Mesenchymal stem cell (in vitro differentiated cells and primary cell): Measurements from ENCODE around the gene ADAM17.

Experiments used
- DNase-seq: peaks from one replicate; pipeline ENCODE4 v3.0.0-alpha.2; 2013
- H2AFZ ChIP-seq: one replicate; pipeline ENCODE4 v1.6.1; 2013; ENCODE audit warnings: low read depth, mild to moderate bottlenecking, control low read depth, inconsistent platforms, low read length, moderate library complexity
- H2AK5ac ChIP-seq: 2 replicates; pipeline ENCODE4 v1.6.1; 2013; ENCODE audit warnings: low read length, moderate library complexity, mild to moderate bottlenecking, inconsistent platforms; ENCODE audit not compliant: severe bottlenecking
- H2BK120ac ChIP-seq: one replicate; pipeline ENCODE4 v1.6.1; 2013; ENCODE audit warnings: low read depth, mild to moderate bottlenecking, inconsistent platforms, low read length, moderate library complexity
- H2BK12ac ChIP-seq, 2 experiments: one replicate each; pipeline ENCODE4 v1.6.1; 2013; ENCODE audit warnings: inconsistent platforms in 2 of 2, low read length in 2 of 2, mild to moderate bottlenecking in 2 of 2, moderate library complexity in 2 of 2, control low read depth in 1 of 2
- H2BK15ac ChIP-seq: one replicate; pipeline ENCODE4 v1.6.1; 2013; ENCODE audit warnings: mild to moderate bottlenecking, low read depth, inconsistent platforms; ENCODE audit not compliant: poor library complexity, severe bottlenecking
- H2BK5ac ChIP-seq: 2 replicates; pipeline ENCODE4 v1.6.1; 2013; ENCODE audit warnings: low read depth, mild to moderate bottlenecking, low read length, control low read depth, inconsistent platforms; ENCODE audit not compliant: poor library complexity, severe bottlenecking
- H3K14ac ChIP-seq, 2 experiments: one replicate each; pipeline ENCODE4 v1.6.1; 2013; ENCODE audit warnings: inconsistent platforms in 2 of 2, low read length in 2 of 2, control low read depth in 1 of 2, mild to moderate bottlenecking in 1 of 2, moderate library complexity in 1 of 2
- H3K18ac ChIP-seq, 2 experiments: one replicate each; pipeline ENCODE4 v1.6.1; 2013; ENCODE audit warnings: inconsistent platforms in 2 of 2, low read length in 2 of 2, control low read depth in 1 of 2, low read depth in 1 of 2, mild to moderate bottlenecking in 1 of 2
- H3K23ac ChIP-seq, 2 experiments: one replicate each; pipeline ENCODE4 v1.6.1; 2013; ENCODE audit warnings: inconsistent platforms in 2 of 2, low read length in 2 of 2, mild to moderate bottlenecking in 2 of 2, moderate library complexity in 2 of 2, control low read depth in 1 of 2
- H3K27ac ChIP-seq: 2 replicates; pipeline ENCODE4 v1.5.1; 2013; ENCODE audit warnings: mild to moderate bottlenecking, moderate library complexity, low read length, control low read depth, inconsistent platforms; ENCODE audit not compliant: poor library complexity, severe bottlenecking
- H3K27me3 ChIP-seq, 2 experiments: 2 replicates each; pipeline versions ENCODE4 v1.6.1 to v1.7.0; 2013; ENCODE audit warnings: low read length in 2 of 2, mild to moderate bottlenecking in 2 of 2, moderate library complexity in 2 of 2, control low read depth in 1 of 2, inconsistent platforms in 1 of 2; ENCODE audit not compliant: control insufficient read depth in 1 of 2, insufficient read depth in 1 of 2
- H3K36me3 ChIP-seq, 2 experiments: 2 replicates each; pipeline versions ENCODE4 v1.6.1 to v1.7.0; 2013; ENCODE audit warnings: low read length in 2 of 2, control low read depth in 1 of 2, inconsistent platforms in 1 of 2, low read depth in 1 of 2, mild to moderate bottlenecking in 1 of 2; ENCODE audit not compliant: insufficient read depth in 2 of 2, control insufficient read depth in 1 of 2
- H3K4ac ChIP-seq, 2 experiments: one replicate each; pipeline ENCODE4 v1.6.1; 2013; ENCODE audit warnings: inconsistent platforms in 2 of 2, low read length in 2 of 2, mild to moderate bottlenecking in 2 of 2, moderate library complexity in 2 of 2, control low read depth in 1 of 2, low read depth in 1 of 2
- H3K4me1 ChIP-seq: 2 replicates; pipeline ENCODE4 v1.6.1; 2013; ENCODE audit warnings: low read depth, low read length, control low read depth; ENCODE audit not compliant: control insufficient read depth, insufficient read depth
- H3K4me2 ChIP-seq: 2 replicates; pipeline ENCODE4 v1.6.1; 2013; ENCODE audit warnings: low read length, mild to moderate bottlenecking, inconsistent platforms; ENCODE audit not compliant: poor library complexity, severe bottlenecking
- H3K4me3 ChIP-seq, 2 experiments: 2 replicates each; pipeline versions ENCODE4 v1.5.1 to v1.7.0; 2013; ENCODE audit warnings: low read length in 2 of 2, mild to moderate bottlenecking in 2 of 2, control low read depth in 1 of 2, low read depth in 1 of 2; ENCODE audit not compliant: insufficient read depth in 1 of 2
- H3K79me1 ChIP-seq: replicated peaks from 2 replicates; pipeline ENCODE4 v1.6.1; 2013; ENCODE audit warnings: mild to moderate bottlenecking, control low read depth, low read length, inconsistent platforms; ENCODE audit not compliant: poor library complexity, severe bottlenecking
- H3K9ac ChIP-seq: 2 replicates; pipeline ENCODE4 v1.7.0; 2013; ENCODE audit warnings: mild to moderate bottlenecking, low read length, moderate library complexity
- H3K9me3 ChIP-seq: 2 replicates; pipeline ENCODE4 v1.7.0; 2013; ENCODE audit warnings: mild to moderate bottlenecking, low read length; ENCODE audit not compliant: control insufficient read depth
- H4K8ac ChIP-seq: one replicate; pipeline ENCODE4 v1.6.1; 2013; ENCODE audit warnings: inconsistent platforms, mild to moderate bottlenecking, low read length, moderate library complexity
- H4K91ac ChIP-seq: one replicate; pipeline ENCODE4 v1.6.1; 2013; ENCODE audit warnings: mild to moderate bottlenecking, low read length, inconsistent platforms
- WGBS: methylation state at CpG from one replicate; pipeline ENCODE4 v1.1.7; 2013; ENCODE audit warnings: mixed read lengths; 5-methylcytosine and 5-hydroxymethylcytosine counted together

ADAM17 gene

DNA sequence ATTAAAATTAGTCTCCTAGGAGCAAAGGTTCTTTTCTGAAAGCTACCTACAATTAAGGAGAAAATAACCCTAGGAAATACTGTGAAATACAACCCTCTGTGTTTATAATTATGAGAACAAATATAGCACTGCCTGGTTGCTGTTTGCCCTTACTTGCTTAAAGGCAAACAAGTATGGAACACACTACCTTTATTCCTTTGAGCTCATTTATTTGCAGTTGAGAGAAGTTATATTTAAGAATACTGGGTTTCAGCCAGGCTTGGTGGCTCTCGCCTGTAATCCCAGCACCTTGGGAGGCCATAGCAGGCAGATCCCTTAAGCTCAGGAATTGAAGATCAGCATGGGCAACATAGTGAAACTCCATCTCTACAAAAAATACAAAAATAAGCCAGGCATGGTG, 104.4 kb downstream of the ADAM17 start:
- H3K4me1 ChIP-seq: no peaks in the 10 kb centered on the region
- H3K14ac ChIP-seq: no peak overlapping the region
- no peak overlapping the region for H3K4me2 ChIP-seq
- no peak overlapping the region for H3K27ac ChIP-seq
- H2BK12ac ChIP-seq: no peak overlapping the region
- no peaks in the 10 kb centered on the region for H3K27me3 ChIP-seq
- no peak overlapping the region for H2BK120ac ChIP-seq
- no peak overlapping the region for H3K18ac ChIP-seq
- H3K4me3 ChIP-seq: no peak overlapping the region
- H2AK5ac ChIP-seq: no peak overlapping the region
- H3K4ac ChIP-seq: no peak overlapping the region
- H4K8ac ChIP-seq: no peak overlapping the region
- H3K9ac ChIP-seq: no peak overlapping the region
- no peaks in the 10 kb centered on the region for H3K79me1 ChIP-seq
- H3K36me3 ChIP-seq: peaks cover 36 to 71% of the 10 kb centered on the region in 2 experiments
- DNase-seq: no peak
- H4K91ac ChIP-seq: no peak overlapping the region
- no peak overlapping the region for H2AFZ ChIP-seq
- H3K9me3 ChIP-seq: no peaks in the 10 kb centered on the region
- no peak overlapping the region for H3K23ac ChIP-seq
- no peak overlapping the region for H2BK5ac ChIP-seq
- H2BK15ac ChIP-seq: no peak overlapping the region
- WGBS: 100% methylated on average over 1 of the region's 1 CpG

DNA sequence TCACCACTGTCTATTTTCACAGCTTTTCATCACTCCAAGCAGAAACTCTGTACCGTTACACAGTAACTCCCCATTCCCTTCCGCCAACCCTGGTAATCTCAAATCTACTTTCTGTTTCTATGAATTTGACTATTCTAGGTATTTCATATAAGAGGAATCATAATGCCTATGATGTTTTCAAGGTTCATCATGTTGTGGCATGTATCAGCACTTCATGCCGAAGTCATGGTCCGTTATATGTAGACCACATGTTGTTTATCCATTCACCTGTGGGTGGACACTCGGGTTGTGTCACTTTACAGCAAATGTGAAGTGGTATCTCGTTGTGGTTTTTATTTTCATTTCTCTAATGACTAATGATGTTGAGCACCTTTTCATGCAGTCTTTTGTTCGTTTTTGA, 110.5 kb downstream of the ADAM17 start:
- H3K4ac ChIP-seq: no peak overlapping the region
- H2BK5ac ChIP-seq: no peak overlapping the region
- no peak overlapping the region for H4K91ac ChIP-seq
- H3K23ac ChIP-seq: no peak overlapping the region
- H4K8ac ChIP-seq: no peak overlapping the region
- no peak overlapping the region for H3K14ac ChIP-seq
- no peak overlapping the region for H3K4me3 ChIP-seq
- H2BK15ac ChIP-seq: no peak overlapping the region
- H3K27me3 ChIP-seq: no peaks in the 10 kb centered on the region
- no peak overlapping the region for H2BK12ac ChIP-seq
- no peak overlapping the region for H2AFZ ChIP-seq
- H3K4me1 ChIP-seq: no peaks in the 10 kb centered on the region
- no peak overlapping the region for H3K4me2 ChIP-seq
- no peaks in the 10 kb centered on the region for H3K9me3 ChIP-seq
- H3K36me3 ChIP-seq: peaks cover 34 to 75% of the 10 kb centered on the region in 2 experiments
- H3K9ac ChIP-seq: no peak overlapping the region
- WGBS: over 99% methylated on average over 5 of the region's 7 CpGs
- no peak for DNase-seq
- no peak overlapping the region for H3K27ac ChIP-seq
- no peak overlapping the region for H2BK120ac ChIP-seq
- no peaks in the 10 kb centered on the region for H3K79me1 ChIP-seq
- no peak overlapping the region for H3K18ac ChIP-seq
- no peak overlapping the region for H2AK5ac ChIP-seq

DNA sequence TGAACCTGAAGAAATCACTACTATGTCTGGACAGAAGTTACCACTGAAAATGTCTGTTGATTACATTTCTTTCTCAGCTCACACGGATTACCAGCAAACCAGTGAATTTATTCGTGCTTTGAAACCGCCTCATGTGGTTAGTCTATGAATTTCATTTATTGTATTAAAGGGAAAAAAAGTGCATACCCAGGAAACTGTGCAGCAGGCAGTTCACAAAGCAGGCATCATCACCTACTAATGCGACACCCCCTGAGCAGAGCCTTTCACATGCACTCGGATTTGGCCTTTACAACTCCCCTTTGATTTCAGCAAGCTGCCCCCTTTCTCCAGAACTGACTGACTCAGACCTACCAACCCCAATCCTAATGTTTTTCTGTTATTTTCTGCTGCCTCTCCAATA, 112.1 kb downstream of the ADAM17 start:
- H2BK120ac ChIP-seq: no peak overlapping the region
- H2AK5ac ChIP-seq: no peak overlapping the region
- H4K8ac ChIP-seq: no peak overlapping the region
- H2BK15ac ChIP-seq: no peak overlapping the region
- no peak overlapping the region for H3K14ac ChIP-seq
- no peak overlapping the region for H2AFZ ChIP-seq
- H3K23ac ChIP-seq: no peak overlapping the region
- no peak overlapping the region for H3K18ac ChIP-seq
- H3K4me2 ChIP-seq: no peak overlapping the region
- H2BK5ac ChIP-seq: no peak overlapping the region
- no peak overlapping the region for H2BK12ac ChIP-seq
- H3K4me3 ChIP-seq: no peak overlapping the region
- 95% methylated on average over 4 of the region's 5 CpGs for WGBS
- no peaks in the 10 kb centered on the region for H3K4me1 ChIP-seq
- no peak overlapping the region for H3K9ac ChIP-seq
- no peaks in the 10 kb centered on the region for H3K27me3 ChIP-seq
- H4K91ac ChIP-seq: no peak overlapping the region
- H3K79me1 ChIP-seq: no peaks in the 10 kb centered on the region
- DNase-seq: no peak
- no peaks in the 10 kb centered on the region for H3K9me3 ChIP-seq
- no peak overlapping the region for H3K27ac ChIP-seq
- peaks cover 26 to 68% of the 10 kb centered on the region in 2 experiments for H3K36me3 ChIP-seq
- no peak overlapping the region for H3K4ac ChIP-seq

DNA sequence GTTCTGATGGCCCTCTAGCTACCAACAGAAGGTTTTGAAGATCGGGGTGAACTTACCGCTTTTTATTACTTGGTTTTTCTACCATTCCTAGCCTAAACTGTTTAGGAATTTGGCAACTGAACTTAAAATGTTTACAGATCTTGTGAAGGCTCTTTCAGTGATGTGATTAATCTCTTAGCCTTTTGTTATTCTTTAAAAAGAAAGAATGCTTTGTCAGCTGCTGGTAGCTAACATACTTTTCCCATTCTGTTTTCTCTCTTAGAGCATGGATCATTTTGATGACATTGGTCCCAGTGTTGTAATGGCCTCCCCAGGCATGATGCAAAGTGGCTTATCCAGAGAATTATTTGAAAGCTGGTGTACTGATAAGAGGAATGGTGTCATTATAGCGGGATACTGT, 114.1 kb downstream of the ADAM17 start:
- H2BK5ac ChIP-seq: no peak overlapping the region
- H2AFZ ChIP-seq: no peak overlapping the region
- H3K27ac ChIP-seq: no peak overlapping the region
- no peak overlapping the region for H3K23ac ChIP-seq
- no peak overlapping the region for H3K9ac ChIP-seq
- no peak overlapping the region for H3K4me3 ChIP-seq
- no peak overlapping the region for H3K4me2 ChIP-seq
- no peak overlapping the region for H2BK12ac ChIP-seq
- H3K79me1 ChIP-seq: no peaks in the 10 kb centered on the region
- H2BK15ac ChIP-seq: no peak overlapping the region
- H3K18ac ChIP-seq: no peak overlapping the region
- peaks cover 27 to 76% of the 10 kb centered on the region in 2 experiments for H3K36me3 ChIP-seq
- no peak overlapping the region for H3K14ac ChIP-seq
- DNase-seq: peak; percentile 34
- H4K8ac ChIP-seq: no peak overlapping the region
- H3K4me1 ChIP-seq: no peaks in the 10 kb centered on the region
- 97% methylated on average over 1 of the region's 3 CpGs for WGBS
- no peak overlapping the region for H2BK120ac ChIP-seq
- H3K9me3 ChIP-seq: no peaks in the 10 kb centered on the region
- no peak overlapping the region for H3K4ac ChIP-seq
- H4K91ac ChIP-seq: no peak overlapping the region
- no peaks in the 10 kb centered on the region for H3K27me3 ChIP-seq
- H2AK5ac ChIP-seq: no peak overlapping the region
